ENCODE data around the gene SLC7A8. TPM values are rescaled to one million over a fixed set of nuclear protein-coding genes. Genes with fewer than 3 reads are reported as not detected.

SLC7A8 gene
- total RNA-seq, 1 donor from 2014 or later: 36.8 TPM

DNA sequence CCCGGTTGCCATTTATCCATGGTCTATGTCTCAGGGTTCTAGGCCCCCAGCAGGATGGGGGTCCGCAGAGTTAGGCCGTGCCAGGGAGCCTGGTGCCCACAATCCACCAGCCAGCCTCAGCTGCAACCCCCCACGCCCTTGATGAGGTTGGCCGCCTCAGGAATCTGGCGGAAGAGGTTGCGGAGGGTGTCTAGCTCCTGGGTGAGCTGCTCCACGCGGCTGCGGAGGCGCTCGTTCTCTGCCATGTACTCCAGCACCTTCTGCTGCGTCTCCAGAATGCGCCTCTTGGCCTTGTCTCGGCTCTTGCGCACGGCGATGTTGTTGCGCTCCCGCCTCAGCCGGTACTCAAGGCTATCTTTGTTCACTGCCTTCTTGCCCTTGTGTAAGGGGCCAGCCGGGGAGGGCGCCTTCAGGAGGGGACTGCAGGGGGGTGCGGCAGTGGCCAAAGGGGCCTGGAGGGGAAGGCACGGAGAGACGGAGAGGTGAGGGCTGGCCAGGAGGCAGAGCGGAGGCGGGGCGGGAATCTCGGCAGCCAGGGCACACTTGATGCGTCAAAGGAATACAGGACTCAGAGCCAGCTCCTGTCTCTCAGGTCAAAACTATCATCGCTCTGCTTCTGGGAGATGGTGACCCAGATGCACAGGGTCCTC is 66.0 kb downstream of the SLC7A8 start:
- Histone ChIP-seq H3K4me1 (peaks cover 44% of the 10 kb centered on the region), H3K9me3 (no peaks in the 10 kb centered on the region), H3K4me3 (no peak overlapping the region), H3K27me3 (ENCODE audit: low read depth) (peaks cover 3% of the 10 kb centered on the region), H3K36me3 (no peaks in the 10 kb centered on the region), H3K27ac (no peak overlapping the region)
- ATAC-seq (no peak), DNase-seq (no peak)
- intact Hi-C loops (cut with DNase I): no loop called here
- TF ChIP-seq, protein P1, sequence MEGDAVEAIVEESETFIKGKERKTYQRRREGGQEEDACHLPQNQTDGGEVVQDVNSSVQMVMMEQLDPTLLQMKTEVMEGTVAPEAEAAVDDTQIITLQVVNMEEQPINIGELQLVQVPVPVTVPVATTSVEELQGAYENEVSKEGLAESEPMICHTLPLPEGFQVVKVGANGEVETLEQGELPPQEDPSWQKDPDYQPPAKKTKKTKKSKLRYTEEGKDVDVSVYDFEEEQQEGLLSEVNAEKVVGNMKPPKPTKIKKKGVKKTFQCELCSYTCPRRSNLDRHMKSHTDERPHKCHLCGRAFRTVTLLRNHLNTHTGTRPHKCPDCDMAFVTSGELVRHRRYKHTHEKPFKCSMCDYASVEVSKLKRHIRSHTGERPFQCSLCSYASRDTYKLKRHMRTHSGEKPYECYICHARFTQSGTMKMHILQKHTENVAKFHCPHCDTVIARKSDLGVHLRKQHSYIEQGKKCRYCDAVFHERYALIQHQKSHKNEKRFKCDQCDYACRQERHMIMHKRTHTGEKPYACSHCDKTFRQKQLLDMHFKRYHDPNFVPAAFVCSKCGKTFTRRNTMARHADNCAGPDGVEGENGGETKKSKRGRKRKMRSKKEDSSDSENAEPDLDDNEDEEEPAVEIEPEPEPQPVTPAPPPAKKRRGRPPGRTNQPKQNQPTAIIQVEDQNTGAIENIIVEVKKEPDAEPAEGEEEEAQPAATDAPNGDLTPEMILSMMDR (IDR thresholded peaks at IDR 0.05): no peak

DNA sequence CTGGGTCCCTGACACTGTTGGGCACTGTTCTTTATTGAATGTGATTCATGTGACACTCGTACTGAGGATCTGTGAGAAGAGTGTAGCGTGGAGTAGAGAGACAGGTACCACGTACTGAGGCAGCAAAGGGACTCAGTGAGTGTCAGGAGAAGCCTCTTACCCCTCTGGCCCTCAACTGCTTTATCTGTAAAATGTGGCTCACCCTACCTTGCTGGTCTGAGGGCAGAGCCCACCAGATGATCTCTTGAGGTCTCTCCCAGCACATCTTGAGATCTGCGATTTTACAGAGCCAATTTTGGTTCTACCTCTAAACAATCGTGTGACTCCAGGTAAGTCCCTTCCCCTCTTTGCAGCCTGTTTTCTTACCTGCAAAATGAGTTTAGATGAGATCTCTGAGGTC is 67.5 kb downstream of the SLC7A8 start:
- DNase-seq: no peak
- ATAC-seq: no peak
- H3K9me3 ChIP-seq: no peaks in the 10 kb centered on the region
- peaks cover 3% of the 10 kb centered on the region for H3K27me3 ChIP-seq (ENCODE audit: low read depth)
- TF ChIP-seq, protein P1 (IDR thresholded peaks at IDR 0.05): no peak
- H3K27ac ChIP-seq: no peak overlapping the region
- no peaks in the 10 kb centered on the region for H3K36me3 ChIP-seq
- no peak overlapping the region for H3K4me3 ChIP-seq
- peaks cover 39% of the 10 kb centered on the region for H3K4me1 ChIP-seq
- intact Hi-C loops (cut with DNase I): no loop called here

DNA sequence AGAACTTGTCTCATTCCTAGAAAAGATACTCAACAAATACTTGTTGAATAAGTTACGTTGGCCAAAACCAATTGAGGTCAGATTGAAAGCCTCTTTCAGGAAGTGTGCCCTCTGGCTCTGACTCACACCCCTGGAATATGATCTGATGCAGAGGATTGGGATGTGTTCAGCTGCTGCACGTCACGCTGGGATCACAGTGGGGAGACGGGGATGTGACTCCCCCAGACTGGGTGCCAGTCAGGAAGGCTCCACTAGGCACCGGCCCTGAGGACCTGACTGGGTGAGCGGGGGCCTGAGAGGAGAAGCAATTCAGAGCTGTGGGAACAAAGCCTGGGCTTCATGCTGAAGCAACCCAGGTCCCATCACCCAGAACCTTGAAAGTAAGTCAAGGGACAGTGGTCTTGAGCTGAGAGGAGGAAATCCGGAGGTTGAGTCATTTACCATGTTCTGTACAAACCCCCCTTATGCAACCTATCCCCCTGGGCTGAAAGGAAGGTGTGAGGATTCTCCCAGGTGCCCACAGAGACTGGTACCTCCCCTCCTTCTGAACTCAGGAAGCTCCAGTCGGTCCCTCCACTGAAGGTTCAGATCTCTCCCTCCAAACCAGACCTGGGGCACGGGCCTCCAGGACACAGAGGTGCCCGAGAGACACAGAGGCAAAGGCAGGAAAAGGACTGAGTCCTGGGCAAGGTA is 68.3 kb downstream of the SLC7A8 start:
- peaks cover 3% of the 10 kb centered on the region for H3K27me3 ChIP-seq (ENCODE audit: low read depth)
- DNase-seq (peak; percentile 71), ATAC-seq (peak; percentile 85 to 90)
- no peaks in the 10 kb centered on the region for H3K36me3 ChIP-seq
- H3K4me3 ChIP-seq: no peak overlapping the region
- TF ChIP-seq, protein P1 (IDR thresholded peaks at IDR 0.05): no peak
- intact Hi-C loops (cut with DNase I): no loop called here
- H3K9me3 ChIP-seq: no peaks in the 10 kb centered on the region
- no peak overlapping the region for H3K27ac ChIP-seq
- H3K4me1 ChIP-seq: peaks cover 38% of the 10 kb centered on the region

DNA sequence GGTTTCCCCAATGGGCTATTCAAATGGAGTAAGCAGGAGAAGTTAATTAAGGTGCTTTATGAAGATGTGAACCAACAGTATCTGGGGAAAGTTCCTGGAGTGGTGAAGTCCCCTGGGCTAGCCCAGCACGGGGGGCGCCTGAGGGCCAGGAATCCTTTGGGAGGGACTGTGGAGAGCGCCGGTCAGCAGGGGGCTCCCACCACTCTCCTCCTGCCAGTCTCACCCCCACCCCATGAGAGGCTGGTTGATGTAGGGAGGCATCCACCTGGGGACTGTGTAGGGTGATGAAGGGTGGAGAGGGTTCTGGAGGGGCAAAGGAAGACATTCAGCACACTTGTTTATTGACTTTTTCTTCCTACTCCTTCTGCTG is 68.8 kb downstream of the SLC7A8 start:
- TF ChIP-seq, protein P1 (IDR thresholded peaks at IDR 0.05): no peak
- no peak overlapping the region for H3K4me3 ChIP-seq
- H3K4me1 ChIP-seq: peaks cover 35% of the 10 kb centered on the region
- H3K36me3 ChIP-seq: no peaks in the 10 kb centered on the region
- DNase-seq (no peak), ATAC-seq (peak; percentile 50 to 72)
- H3K27ac ChIP-seq: no peak overlapping the region
- intact Hi-C loops (cut with DNase I): no loop called here
- H3K27me3 ChIP-seq (ENCODE audit: low read depth): peaks cover 3% of the 10 kb centered on the region
- no peaks in the 10 kb centered on the region for H3K9me3 ChIP-seq

DNA sequence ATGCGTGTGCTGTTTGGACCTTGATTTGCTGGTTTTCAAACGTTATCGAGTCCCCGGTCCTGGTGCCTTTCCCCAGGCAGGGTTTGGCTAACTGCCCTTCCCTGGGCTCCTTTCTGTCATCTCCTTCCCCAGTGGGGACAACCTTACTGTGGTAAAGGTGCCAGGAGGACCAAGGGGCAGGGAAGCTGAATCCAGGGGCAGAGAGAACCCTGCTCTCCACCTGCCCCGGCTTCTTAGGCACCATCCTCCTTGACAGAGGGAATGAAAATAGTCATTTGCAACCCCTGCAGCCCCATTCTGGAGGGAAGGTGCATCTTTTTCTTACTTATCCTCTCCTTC is 69.4 kb downstream of the SLC7A8 start:
- Histone ChIP-seq H3K27ac (no peak overlapping the region), H3K27me3 (ENCODE audit: low read depth) (peaks cover 3% of the 10 kb centered on the region), H3K4me3 (no peak overlapping the region), H3K4me1 (peaks cover 31% of the 10 kb centered on the region), H3K36me3 (no peaks in the 10 kb centered on the region), H3K9me3 (no peaks in the 10 kb centered on the region)
- DNase-seq (no peak), ATAC-seq (no peak)
- intact Hi-C loops (cut with DNase I): no loop called here
- TF ChIP-seq, protein P1 (IDR thresholded peaks at IDR 0.05): no peak

Measured in lower lobe of right lung (tissue), 2 donors.